Measurements from ENCODE around the gene CRHR2.
"Not testable (repeated sequence)": the region's sequence is repeated elsewhere in the genome, so short reads cannot be mapped to it uniquely, and the experiment has no call there.

Gene CRHR2

DNA sequence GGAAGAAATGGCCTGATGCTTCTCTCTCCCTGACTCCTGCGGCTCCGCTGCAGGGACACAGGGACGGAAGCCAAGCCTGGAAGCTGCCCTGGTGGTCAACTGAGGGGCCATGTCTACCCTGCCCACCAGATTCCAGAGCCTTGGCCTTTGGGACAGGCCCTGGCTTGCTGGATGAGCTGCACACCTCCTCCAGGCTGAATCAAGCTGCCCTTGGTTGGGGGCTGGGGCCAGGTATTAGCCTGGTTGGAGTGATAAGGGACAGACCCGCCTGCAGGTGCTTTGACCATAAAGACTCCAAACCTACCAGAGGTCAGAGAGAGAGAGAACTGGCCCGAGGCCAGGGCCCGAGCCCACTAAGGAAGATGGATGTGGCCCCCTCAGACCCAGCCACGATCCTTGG is 30.1 kb downstream of the CRHR2 start:
- DNase-seq: no peak

DNA sequence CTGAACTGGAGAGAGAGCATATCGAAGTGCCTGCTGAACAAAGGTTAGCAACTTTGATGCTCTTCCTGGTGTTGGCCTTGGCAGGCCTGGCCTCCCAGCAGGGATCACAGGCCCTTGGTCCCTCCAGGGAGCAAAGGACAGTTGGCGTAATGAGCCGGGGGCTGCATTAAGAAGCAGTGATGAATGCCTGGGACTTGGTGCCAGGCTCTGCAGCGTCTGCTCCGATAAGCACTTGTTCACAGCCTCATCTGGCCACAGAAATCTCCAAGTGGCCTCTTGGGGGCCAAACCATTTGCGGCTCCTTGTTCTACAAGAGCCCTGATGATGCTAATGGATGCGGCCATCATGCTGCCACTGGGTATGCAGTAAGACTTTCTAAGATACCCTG is 31.8 kb downstream of the CRHR2 start:
- no peak for DNase-seq

DNA sequence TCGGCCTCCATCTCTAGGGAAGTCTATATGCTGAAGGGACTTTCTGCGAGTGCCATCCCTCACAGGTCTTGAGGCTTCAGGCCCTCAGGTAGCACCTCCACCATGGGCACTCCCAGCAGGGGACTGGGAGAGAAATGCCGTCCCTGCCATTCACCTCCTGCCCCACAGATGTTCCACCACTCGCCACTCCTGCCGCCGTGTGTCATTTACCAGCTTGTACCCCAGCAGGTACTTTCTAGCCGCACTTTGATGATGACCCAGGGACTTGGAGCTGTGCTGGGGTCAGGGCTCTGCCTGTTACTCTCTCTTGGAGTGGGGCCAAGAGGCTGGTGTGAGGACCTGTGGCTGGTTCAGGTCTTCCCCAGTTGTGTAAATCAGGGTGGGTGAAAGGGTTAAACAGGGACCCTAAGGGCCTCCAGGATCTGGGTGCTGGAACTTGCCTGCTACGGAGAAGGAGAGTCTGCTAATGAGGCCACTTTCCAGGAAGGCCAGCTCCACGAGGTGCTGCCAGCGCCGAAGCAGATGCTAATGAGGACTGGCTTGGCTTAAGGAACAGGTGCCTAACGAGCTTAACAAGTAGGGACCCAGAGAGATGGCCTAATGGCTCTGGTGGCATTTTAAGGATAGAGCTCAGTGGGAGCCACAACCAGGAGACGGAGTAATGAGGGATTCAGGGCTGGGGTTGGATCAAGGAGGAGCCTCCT is 32.4 kb downstream of the CRHR2 start:
- no peak for DNase-seq

DNA sequence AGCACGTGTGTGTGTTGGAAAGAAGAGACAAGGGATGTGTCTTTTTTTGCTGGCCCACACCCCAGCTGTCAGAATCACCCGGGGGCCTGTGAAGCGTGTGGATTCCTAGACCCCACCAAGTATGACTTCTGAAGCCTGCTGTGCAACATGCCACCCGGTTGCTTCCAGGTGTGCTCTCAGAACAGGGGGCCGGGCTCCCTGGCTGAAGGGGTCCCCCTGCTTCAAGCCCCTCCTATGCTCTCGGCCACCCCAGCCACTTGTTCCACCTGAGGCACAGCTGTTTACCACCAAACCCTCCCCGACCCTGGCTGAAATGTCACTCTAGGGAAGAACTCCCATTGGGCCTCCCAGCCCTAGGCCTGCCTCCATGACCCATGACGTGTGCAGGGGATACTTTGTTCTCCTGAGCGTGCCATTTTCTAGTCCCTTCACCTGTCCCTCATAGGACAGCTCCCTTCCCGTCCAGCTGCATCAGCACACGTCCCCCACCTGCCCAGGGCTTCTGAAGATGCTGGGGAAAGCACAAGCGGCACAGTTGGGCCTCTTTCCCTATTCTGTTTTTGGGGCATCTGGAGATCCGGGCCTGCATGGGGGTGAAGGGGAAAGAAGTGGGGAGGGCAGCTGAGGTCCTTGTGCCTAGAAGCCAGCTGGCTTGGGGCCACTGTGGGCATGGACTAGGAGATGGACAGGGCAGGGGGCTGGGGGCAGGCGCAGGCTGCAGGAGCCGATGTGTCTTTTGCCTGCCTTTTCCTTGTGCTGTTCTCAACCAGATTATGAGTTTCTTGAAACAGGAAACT is 33.3 kb downstream of the CRHR2 start:
- no peak for DNase-seq

DNA sequence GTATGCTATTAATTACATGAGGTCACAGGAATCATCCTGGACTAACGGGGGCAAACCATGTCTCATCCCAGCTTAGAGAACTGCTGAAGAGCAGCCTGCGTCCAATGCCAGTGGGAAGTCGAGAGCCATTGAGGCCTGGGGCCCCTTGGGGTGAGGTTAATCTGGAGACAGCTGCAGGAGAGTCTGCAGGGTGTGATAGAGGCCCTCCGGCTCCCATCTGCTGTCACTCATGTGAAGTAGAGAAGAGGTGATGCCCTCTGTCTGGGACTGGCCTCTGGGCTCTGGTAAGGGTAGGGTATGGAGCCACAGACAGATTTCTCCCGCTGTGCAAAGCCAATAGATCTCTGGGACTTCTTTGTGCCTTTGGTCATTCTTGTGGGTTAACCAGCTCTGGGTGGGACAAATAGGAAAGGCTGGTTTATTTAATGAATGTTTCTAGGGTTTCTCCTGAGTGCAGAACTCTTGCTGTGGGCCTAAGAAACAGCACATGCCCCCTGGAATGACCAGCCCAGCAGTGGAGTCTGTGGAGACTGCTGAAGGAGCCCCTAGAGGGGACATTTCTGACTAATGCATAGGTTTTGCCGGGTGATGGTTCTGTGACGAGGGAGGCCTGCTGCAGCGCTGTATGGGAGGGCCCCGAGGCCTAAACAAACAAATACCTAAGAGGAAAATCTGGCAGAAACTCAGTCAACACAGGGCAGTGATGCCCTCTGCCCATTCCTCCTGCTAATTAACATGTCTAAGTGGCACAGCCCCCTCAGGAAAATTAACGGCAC is 34.5 kb downstream of the CRHR2 start:
- no peak for DNase-seq

DNA sequence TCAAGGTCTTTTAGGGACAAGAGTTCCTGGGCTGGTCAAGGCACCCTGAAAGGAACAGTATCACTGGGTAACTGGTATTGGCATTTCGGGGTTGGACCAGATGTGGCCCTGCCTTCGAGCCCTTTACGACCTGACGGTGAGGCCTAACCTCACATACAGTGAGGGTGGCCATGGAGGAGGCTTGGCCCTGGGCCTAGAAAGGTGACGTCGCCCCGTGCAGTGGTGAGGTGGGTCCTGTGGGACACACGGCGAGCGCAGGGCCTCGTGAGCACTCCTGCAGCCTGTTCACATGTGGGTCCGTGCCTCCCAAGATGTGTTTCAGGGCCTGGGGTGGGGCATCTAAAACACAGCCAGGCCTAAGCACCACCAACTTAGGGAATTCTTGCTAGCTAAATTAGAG is 36.1 kb downstream of the CRHR2 start:
- DNase-seq: no peak

DNA sequence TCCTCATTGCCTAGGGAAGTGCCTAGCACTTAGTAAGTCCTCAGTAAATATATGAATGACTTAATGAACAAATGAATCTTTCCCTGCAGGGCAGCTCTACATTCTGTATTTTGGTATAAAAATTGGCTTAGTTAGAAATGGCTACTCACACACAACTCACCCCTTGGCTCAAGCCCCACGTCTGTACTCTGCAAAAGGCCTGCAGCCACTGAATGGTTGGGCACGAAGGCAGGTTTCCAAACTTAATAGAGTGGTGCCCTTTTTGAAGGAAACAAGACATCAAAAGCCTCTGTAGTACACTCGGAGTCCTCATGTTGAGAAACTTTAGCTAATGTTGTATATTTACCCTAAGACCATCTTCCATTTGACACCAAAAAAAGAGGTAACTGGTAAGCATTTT is 36.6 kb downstream of the CRHR2 start:
- no peak for DNase-seq

DNA sequence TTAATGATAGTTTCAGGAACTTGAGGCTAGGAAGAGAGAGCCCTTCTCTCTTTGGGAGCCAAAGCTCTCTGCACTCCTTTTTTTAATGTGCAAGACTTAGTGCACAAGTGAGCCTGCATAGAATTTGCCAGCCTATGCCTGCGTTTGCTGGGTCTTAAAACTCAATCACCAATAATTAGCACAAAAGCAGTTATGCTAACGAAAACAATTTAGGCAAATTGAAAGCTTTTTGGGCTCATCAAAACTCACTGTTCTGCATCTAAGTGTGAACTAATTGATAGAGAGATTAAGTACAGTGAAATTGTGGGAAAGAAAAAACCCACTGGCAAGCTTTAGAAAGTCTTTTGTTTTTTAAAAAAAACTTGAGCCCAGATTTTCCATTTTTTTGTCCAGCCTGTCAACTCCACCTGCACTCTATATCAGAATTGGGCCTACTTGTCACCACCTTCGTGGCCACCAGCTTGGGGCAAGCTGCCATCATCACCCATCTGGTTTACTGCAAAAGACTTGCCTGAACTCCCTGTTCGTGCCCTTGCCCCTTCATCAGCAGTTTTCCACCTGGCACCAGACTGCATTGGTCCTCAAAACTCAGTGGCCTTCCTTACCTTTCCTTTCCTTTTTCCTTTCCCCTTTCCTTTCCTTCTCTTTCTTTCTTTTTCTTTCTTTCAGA is 37.8 kb downstream of the CRHR2 start:
- DNase-seq: no peak

DNA sequence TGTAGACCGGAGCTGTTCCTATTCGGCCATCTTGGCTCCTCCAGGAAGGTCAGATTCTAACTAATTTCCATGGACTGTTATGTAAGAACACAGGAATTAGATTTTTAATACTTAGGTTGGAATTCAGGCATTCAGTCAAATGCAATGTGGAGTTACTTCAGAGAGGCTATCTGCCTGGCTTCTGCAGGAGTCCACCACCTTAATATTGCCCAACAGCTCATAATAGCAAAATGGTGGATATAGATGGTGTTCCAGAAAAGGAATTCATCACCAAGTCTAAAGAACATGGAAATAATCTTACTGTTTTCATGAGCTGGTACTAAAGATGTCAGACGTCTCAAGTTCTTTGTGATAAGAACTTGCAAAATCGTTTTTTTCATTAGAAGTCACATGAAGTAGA is 39.5 kb downstream of the CRHR2 start:
- no peak for DNase-seq

DNA sequence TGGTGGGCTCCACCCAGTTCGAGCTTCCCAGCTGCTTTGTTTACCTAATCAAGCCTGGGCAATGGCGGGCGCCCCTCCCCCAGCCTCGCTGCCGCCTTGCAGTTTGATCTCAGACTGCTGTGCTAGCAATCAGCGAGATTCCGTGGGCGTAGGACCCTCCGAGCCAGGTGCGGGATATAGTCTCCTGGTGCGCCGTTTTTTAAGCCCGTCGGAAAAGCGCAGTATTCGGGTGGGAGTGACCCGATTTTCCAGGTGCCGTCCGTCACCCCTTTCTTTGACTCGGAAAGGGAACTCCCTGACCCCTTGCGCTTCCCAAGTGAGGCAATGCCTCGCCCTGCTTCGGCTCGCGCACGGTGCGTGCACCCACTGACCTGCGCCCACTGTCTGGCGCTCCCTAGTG is 39.9 kb downstream of the CRHR2 start:
- DNase-seq: not testable (repeated sequence)

DNA sequence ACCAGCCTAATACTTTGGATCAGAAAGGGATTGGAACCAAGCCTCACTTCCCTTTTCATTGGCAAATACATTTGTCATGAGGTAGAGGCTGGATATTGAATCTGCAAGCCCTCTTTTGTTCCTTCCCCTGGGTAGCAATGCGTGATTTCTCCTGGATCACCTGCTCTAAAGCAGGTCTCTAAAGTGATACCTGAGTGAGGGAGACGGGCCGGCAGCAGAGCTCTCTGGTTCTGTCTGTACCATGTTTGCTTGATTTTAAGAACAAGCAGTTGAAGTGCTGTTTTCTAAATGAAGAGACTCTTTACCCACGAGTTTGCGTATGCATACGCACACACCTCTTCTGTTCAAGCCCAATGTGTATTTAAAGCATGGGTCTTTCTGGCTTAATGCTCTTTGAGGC is 46.5 kb downstream of the CRHR2 start:
- no peak for DNase-seq

DNA sequence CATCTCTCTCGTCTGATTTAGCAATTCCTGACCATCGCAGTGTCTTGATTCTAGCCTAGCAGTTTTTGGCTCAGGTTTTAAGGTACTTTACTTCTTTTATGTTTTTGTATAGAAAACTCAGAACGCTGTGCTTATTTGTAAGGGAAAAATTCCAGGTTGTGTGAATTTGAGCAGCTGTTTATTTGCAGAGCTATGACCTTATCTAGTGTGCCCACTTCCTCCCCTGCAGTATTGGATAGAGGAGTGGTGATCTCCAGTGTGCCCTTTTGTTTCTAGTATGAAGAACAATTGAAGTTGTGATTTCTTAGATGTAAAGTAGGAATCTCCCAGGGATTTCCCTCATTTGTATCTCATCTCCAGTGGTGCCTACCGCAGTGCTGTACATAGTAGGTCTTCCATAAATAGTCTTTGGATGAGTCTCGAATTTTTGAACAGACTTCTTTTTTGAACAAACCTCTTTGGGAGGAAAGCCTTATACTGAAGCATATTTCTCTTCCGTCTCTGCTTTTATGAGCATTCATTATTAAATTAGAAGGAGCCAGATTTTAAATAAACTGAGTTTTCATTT is 47.5 kb downstream of the CRHR2 start:
- no peak for DNase-seq

DNA sequence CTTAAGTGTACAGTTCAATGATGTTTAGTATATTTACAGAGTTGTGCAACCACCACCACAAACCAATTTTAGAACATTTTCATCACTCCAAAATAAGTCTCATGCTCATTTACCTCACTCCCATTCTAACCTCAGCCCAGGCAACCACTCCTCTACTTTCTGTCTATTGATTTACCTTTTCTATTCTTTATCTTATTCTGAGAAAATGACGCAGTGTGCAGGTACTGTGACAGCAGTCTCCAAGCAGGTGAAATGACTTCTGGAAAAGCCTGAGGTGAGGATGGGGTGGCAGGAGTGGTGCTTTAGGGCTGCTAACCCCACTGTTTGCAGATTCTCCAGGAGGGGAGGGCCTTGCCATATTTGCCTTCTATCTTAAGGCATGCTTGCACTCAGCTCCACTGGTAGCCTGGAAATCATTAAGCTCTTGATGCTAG is 48.0 kb downstream of the CRHR2 start:
- DNase-seq: no peak

DNA sequence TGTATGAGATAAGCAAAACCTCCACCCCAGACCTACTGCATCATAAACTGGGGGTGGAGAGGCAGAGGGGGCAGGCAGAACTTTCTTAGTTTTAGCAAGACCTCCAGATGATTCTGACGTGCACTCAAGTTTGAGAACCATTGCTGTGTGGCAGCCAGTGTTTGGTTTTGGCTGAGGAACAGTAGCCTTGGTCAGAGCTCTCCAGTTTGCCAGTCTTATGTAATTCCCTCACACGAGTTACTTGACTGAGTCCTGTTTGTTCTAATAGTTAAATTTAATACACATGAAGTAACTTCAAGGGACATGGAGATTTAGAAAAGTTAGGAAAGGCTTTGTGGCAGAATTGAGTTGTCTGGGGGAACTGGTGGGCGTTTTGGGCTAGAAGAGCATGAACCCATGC is 49.0 kb downstream of the CRHR2 start:
- no peak for DNase-seq

DNA sequence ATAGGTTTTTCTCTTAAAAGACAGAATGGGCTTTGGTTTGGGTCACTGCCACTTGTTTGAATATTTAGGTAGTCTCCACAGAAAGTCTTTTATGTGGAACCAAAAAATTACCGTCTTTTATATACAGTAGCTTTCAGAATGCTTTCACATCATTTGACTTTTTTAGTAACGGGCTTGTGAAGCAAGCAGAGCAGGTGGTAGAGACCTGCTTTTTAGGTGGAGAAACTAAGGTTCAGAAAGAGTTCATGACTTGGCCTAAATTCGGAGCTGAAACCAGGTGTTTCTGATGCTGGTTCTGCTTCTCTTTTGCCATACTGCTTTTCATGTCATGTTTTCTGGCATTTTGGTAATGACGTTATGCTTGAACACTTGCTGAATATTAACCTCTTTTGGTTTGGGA is 51.3 kb downstream of the CRHR2 start:
- no peak for DNase-seq

DNA sequence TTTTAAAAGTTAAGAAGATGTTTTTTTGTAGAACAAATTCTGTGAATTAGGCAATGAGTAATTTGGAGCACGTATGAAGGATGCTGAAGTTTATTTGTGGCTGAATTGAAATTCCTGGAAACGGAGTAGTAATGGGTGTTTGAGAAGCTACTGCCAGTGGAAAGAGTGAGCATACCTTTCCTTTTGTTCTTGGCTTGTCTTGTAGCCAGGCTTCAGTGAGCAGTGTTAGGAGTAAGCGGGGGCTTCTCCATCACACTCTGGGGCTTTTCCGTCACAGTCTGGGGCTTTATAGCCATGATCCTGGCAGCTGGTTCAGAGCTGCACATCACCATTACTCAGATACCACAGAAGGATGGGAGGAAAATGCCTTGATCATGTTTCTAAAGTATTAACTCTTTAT is 55.2 kb downstream of the CRHR2 start:
- DNase-seq: no peak

DNA sequence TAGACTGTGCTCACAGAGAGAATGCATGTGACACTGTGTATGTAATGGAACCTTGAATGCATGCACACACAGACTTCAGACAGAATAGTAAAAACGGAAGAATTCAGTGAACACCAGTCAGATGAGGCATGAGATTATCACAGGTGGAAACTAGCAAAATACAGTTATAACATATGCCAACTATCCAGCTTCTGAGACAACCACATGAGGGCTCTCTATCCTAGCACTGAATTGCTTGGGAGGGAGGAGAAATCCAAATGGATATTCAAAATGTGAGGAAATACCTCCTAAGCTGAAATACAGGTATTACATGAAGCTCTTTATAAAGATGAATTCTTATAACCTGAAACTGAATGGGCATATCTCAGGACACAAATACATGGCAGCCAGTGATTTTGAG is 57.0 kb downstream of the CRHR2 start:
- DNase-seq: no peak

DNA sequence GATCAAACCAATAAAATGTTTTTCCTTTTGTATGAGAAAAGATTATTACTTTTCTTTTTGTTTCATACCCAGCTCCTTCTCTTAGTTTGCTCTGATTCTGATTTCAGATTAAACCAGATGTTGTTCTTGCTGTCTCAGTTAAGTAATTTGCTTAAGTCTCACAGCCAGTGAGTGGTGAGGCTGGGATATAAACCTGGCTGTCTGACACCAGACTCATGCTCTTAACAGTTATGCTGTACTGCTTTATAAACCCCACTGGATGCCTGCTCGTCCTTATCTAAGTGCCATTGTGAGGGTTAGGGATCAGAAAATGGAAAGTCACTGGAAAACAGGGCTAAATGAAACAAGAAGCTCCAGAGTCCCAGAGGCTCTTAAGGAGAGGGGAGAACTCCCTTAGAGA is 63.3 kb downstream of the CRHR2 start:
- DNase-seq: no peak

DNA sequence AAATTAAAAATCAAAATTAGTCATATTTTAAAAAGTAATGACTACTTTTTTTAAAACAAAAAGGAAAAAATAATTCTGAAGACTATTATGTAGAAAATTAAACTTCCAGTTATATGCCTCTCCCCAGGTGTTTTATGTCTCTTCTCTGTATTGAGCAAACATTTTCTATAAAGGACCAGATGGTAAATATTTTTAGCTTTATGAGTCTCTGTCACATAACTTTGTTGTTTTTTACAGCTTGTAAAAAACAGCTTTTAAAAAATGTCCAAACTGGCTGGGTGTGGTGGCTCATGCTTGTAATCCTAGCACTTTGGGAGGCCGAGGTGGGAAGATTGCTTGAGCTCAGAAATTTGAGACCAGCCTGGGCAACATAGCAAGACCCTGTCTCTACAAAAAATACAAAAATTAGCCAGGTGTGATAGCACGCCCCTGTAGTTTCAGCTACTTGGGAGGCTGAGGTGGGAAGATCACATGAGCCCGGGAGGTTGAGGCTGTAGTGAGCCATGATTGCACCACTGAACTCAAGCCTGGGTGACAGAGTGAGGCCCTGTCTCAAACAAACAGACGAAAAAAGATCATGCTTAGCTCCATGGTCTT is 64.1 kb downstream of the CRHR2 start:
- no peak for DNase-seq

DNA sequence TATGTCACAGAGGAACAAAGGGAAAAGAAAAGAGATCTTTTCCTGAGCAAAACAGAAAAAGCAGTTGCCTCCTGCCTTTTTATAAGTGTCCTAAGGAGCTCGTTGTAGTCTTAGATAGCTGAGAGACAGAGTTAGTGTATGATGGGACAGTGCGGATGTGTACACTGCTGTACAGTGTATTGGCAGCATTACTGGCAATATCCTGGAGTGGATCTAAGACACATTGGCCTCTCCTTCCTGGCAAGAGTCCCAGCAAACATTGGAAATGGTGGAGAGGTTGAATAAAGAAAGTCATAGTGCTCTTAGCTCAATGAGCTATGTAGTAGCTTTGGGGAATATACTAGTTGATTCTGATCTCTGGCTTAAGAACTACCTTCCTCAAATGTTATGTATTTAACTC is 64.9 kb downstream of the CRHR2 start:
- no peak for DNase-seq

DNA sequence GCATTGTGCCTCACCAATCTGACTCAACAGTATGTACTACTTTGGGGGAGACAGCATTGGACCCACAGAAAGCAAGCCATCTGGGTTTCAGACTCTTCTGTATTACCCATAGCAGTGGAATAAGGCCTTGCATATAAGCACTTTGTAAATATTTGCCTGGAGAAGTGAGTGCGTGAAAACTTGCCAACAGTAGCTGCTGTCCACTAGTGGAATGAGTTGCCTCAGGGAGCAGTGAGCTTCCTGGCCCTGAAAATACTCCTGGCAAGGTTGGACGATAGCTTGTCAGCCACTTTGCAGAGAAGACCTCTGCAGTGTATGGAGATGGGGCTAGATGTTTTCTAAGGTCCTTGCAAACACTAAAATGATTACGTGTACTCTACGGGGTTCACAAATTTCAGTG is 65.9 kb downstream of the CRHR2 start:
- DNase-seq: no peak
